H1 (cell line): ENCODE data around the gene POTED. TPM values are rescaled to one million over a fixed set of nuclear protein-coding genes. Genes with fewer than 3 reads are reported as not detected.
"Not testable (repeated sequence)": the region's sequence is repeated elsewhere in the genome, so short reads cannot be mapped to it uniquely, and the experiment has no call there.

ENCODE experiments used
- CTCF ChIA-PET: fragments of 300-600 bp; sonication (Branson Sonifier 250); formaldehyde crosslinking; loops from one replicate; lab custom pipeline; 2021; ENCODE audit not compliant: partially characterized antibody; lab: Charles Lee
- POLR2A ChIA-PET: fragments of 300-600 bp; sonication (Branson Sonifier 250); formaldehyde crosslinking; loops from one replicate; lab custom pipeline; 2021; ENCODE audit warnings: inconsistent platforms; ENCODE audit not compliant: partially characterized antibody; lab: Charles Lee
- DNase-seq, 2 experiments: peaks; one replicate each; pipeline versions ENCODE4 v3.0.0 to v3.0.0-alpha.2; 2010 to 2022; ENCODE audit warnings: low spot score in 2 of 2, low read depth in 1 of 2, mixed read lengths in 1 of 2
- FAIRE-seq: peaks from 2 replicates; lab custom pipeline; 2011; peaks lifted over from hg19 to GRCh38; lab: Jason Lieb, UNC
- H2AFZ ChIP-seq: 2 replicates; pipeline ENCODE4 v1.8.1; 2012; ENCODE audit warnings: low read length, inconsistent platforms
- H2AK5ac ChIP-seq: 2 replicates; pipeline ENCODE4 v1.6.1; 2013; ENCODE audit warnings: low read depth, low read length
- H2BK120ac ChIP-seq: replicated peaks from 2 replicates; pipeline ENCODE3; 2013; ENCODE audit warnings: low read depth, low read length, inconsistent platforms
- H2BK12ac ChIP-seq: 2 replicates; pipeline ENCODE4 v1.6.1; 2013; ENCODE audit warnings: low read depth, low read length
- H2BK15ac ChIP-seq: 2 replicates; pipeline ENCODE4 v1.6.1; 2013; ENCODE audit warnings: low read length
- H2BK20ac ChIP-seq: 2 replicates; pipeline ENCODE4 v1.6.1; 2013; ENCODE audit warnings: low read length
- H2BK5ac ChIP-seq: 2 replicates; pipeline ENCODE4 v1.6.1; 2013; ENCODE audit warnings: low read depth, low read length
- H3K14ac ChIP-seq: 2 replicates; pipeline ENCODE4 v1.6.1; 2013; ENCODE audit warnings: inconsistent platforms; ENCODE audit not compliant: insufficient read length
- H3K18ac ChIP-seq: 2 replicates; pipeline ENCODE4 v1.6.1; 2013; ENCODE audit warnings: low read length; ENCODE audit errors: extremely low read depth
- H3K23ac ChIP-seq: 2 replicates; pipeline ENCODE4 v1.6.1; 2013; ENCODE audit warnings: inconsistent platforms; ENCODE audit not compliant: insufficient read length
- H3K23me2 ChIP-seq: 2 replicates; pipeline ENCODE4 v1.6.1; 2013; ENCODE audit warnings: low read depth, low read length
- H3K27ac ChIP-seq: 2 replicates; pipeline ENCODE4 v1.6.1; 2011; ENCODE audit warnings: low read depth, low read length, inconsistent platforms
- H3K27me3 ChIP-seq, 4 experiments: replicated peaks in 1 of 4; 1 replicate in 1 of 4; 2 replicates in 3 of 4; pipeline versions ENCODE4 v1.6.1 to v1.8.1; 2011 to 2013; ENCODE audit warnings: low read length in 3 of 4, mild to moderate bottlenecking in 3 of 4, inconsistent platforms in 2 of 4, mixed read lengths in 2 of 4, moderate library complexity in 1 of 4; ENCODE audit not compliant: control insufficient read depth in 3 of 4, insufficient read depth in 3 of 4; ENCODE audit errors: extremely low read depth in 1 of 4
- H3K36me3 ChIP-seq, 4 experiments: 2 replicates each; pipeline versions ENCODE4 v1.6.1 to v1.8.1; 2011 to 2013; ENCODE audit warnings: mild to moderate bottlenecking in 4 of 4, low read length in 3 of 4, moderate library complexity in 2 of 4, control low read depth in 1 of 4, inconsistent platforms in 1 of 4; ENCODE audit not compliant: insufficient read depth in 4 of 4, control insufficient read depth in 2 of 4
- H3K4ac ChIP-seq: replicated peaks from 2 replicates; pipeline ENCODE3; 2013; ENCODE audit warnings: low read length, low read depth, mixed read lengths, inconsistent platforms; ENCODE audit not compliant: insufficient read length
- H3K4me1 ChIP-seq, 4 experiments: replicated peaks in 1 of 4; 1 replicate in 1 of 4; 2 replicates in 3 of 4; pipeline versions ENCODE4 v1.6.1 to v1.8.1; 2011 to 2013; ENCODE audit warnings: low read length in 3 of 4, inconsistent platforms in 2 of 4, mixed read lengths in 1 of 4; ENCODE audit not compliant: insufficient read depth in 4 of 4, control insufficient read depth in 3 of 4
- H3K4me2 ChIP-seq, 2 experiments: 2 replicates each; pipeline versions ENCODE4 v1.6.1 to v1.8.1; 2011 to 2013; ENCODE audit warnings: low read depth in 2 of 2, low read length in 2 of 2, control low read depth in 1 of 2, inconsistent platforms in 1 of 2, mild to moderate bottlenecking in 1 of 2; ENCODE audit not compliant: insufficient read depth in 1 of 2
- H3K4me3 ChIP-seq, 4 experiments: fragments of 200-600, 300-600 bp in 1 of 4; sonication (generic), shearing (Covaris generic), sonication (Bioruptor Twin) in 1 of 4; 2 replicates each; pipeline versions ENCODE4 v1.5.1 to v1.8.1; 2011 to 2016; ENCODE audit warnings: low read length in 4 of 4, low read depth in 3 of 4, control low read depth in 2 of 4, inconsistent platforms in 2 of 4, mild to moderate bottlenecking in 2 of 4, mixed read lengths in 1 of 4, moderate library complexity in 1 of 4; ENCODE audit not compliant: insufficient read depth in 2 of 4; ENCODE audit errors: extremely low read depth in 1 of 4
- H3K56ac ChIP-seq: replicated peaks from 2 replicates; pipeline ENCODE3; 2013; ENCODE audit warnings: low read depth, mild to moderate bottlenecking, mixed read lengths, low read length, inconsistent platforms; ENCODE audit not compliant: insufficient read length
- H3K79me1 ChIP-seq: 2 replicates; pipeline ENCODE4 v1.6.1; 2013; ENCODE audit warnings: low read depth, low read length, control low read depth
- H3K79me2 ChIP-seq, 2 experiments: 2 replicates each; pipeline versions ENCODE4 v1.6.1 to v1.8.1; 2012 to 2013; ENCODE audit warnings: low read length in 2 of 2, mild to moderate bottlenecking in 2 of 2, inconsistent platforms in 1 of 2; ENCODE audit not compliant: insufficient read depth in 2 of 2, control insufficient read depth in 1 of 2
- H3K9ac ChIP-seq, 4 experiments: replicated peaks in 1 of 4; 1 replicate in 1 of 4; 2 replicates in 3 of 4; pipeline versions ENCODE4 v1.6.1 to v1.8.1; 2011 to 2013; ENCODE audit warnings: low read depth in 3 of 4, low read length in 3 of 4, control low read depth in 2 of 4, mild to moderate bottlenecking in 2 of 4, moderate library complexity in 2 of 4, inconsistent platforms in 1 of 4; ENCODE audit errors: extremely low read depth in 1 of 4
- H3K9me3 ChIP-seq, 2 experiments: 2 replicates each; pipeline versions ENCODE4 v1.6.1 to v1.8.1; 2012 to 2013; ENCODE audit warnings: mild to moderate bottlenecking in 2 of 2, moderate library complexity in 2 of 2, control low read depth in 1 of 2, inconsistent platforms in 1 of 2, low read depth in 1 of 2, low read length in 1 of 2, mixed read lengths in 1 of 2; ENCODE audit not compliant: insufficient read depth in 2 of 2
- H4K20me1 ChIP-seq, 2 experiments: replicated peaks in 1 of 2; 2 replicates each; pipeline versions ENCODE3 to v1.8.1; 2011 to 2013; ENCODE audit warnings: inconsistent platforms in 2 of 2, low read length in 2 of 2, mild to moderate bottlenecking in 1 of 2; ENCODE audit not compliant: insufficient read depth in 2 of 2, control insufficient read depth in 1 of 2
- H4K5ac ChIP-seq: 2 replicates; pipeline ENCODE4 v1.6.1; 2013; ENCODE audit warnings: low read length, low read depth, mixed read lengths, inconsistent platforms; ENCODE audit not compliant: insufficient read length
- H4K8ac ChIP-seq: 2 replicates; pipeline ENCODE4 v1.8.0; 2013; ENCODE audit warnings: mild to moderate bottlenecking, moderate library complexity, low read length, inconsistent platforms; ENCODE audit not compliant: insufficient read depth; ENCODE audit errors: extremely low read depth
- H4K91ac ChIP-seq: replicated peaks from 2 replicates; pipeline ENCODE3; 2013; ENCODE audit warnings: low read length, mixed read lengths, inconsistent platforms; ENCODE audit not compliant: insufficient read length
- WGBS, 2 experiments: shearing (Covaris generic) in 1 of 2; methylation state at CpG; one replicate each; pipeline versions ENCODE4 v1.1.6 to v1.1.7; 2013 to 2015; ENCODE audit warnings: low lambda C conversion rate in 2 of 2, mixed read lengths in 2 of 2, inconsistent platforms in 1 of 2, low coverage in 1 of 2, missing lambda C conversion rate in 1 of 2; ENCODE audit not compliant: insufficient replicate concordance in 2 of 2, insufficient coverage in 1 of 2, insufficient read length in 1 of 2; ENCODE audit errors: extremely low coverage in 1 of 2, missing lambda C conversion rate in 1 of 2; 5-methylcytosine and 5-hydroxymethylcytosine counted together
- polyA plus RNA-seq, 7 experiments: library from polyadenylated mRNA; depleted of rRNA in 3 of 7; stranded (reverse) in 5 of 7; unstranded in 2 of 7; fragments of >200 nt in 5 of 7; fragments of 200-250 nt in 2 of 7; gene quantifications; 1 replicate in 5 of 7; 2 replicates in 1 of 7; 4 replicates in 1 of 7; pipeline versions ENCODE4 v1.2.1 to v1.2.3, GENCODE V29; 2011 to 2013; ENCODE audit warnings: missing spikeins in 2 of 7, mixed read lengths in 2 of 7
- total RNA-seq: library from RNA; stranded (reverse); fragmentation: NEBNext Ultra II Directional; extraction: Animal tissue kit (Norgen Biotek cat#: 25700); gene quantifications from 2 replicates; pipeline ENCODE4 v1.2.1, GENCODE V29; 2021

Gene POTED
- total and polyA plus RNA-seq, 2 of the 8 experiments (the other 6 are each of a cell fraction or from before 2014, with no cell fraction given) = not detected

DNA sequence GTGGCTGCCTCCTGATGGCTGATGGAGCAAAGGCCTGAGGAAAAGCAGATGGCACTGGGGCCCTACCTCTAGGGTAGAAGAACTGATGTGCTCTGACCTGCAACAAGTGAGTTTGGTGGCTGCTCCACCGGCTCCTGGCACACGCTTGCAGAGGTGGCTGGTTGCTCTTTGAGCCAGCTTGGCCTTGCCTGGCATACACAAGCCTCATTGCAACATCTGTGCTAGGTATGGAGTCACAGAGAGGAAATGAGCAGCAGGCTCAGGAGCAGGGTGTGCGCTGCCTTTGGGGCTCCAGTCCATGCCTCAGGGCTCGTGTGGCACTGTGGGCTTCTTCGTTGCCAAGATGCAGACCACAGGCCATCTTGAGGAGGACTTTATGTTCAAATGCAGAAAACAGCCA, 40.5 kb downstream of the POTED start:
- CTCF ChIA-PET = not testable (repeated sequence)

DNA sequence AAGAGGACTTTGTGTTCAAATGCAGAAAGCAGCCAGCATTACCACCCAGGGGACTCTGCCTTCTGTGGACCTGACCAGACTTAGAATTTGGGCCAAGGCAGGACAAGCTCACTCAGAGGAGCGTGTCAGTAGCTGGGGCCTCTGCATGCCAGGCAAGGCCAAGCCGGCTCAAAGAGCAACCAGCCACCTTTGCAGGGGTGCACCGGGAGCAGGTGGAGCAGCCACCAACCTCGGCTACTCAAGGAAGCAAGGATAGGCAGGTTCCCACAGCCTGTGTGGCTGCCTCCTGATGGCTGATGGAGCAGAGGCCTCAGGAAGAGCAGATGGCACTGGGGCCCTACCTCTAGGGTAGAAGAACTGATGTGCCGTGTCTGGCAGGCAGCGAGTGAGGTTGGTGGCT, 42.2 kb downstream of the POTED start:
- H2BK120ac ChIP-seq, H3K36me3 ChIP-seq, H4K91ac ChIP-seq, H4K5ac ChIP-seq, DNase-seq, H2BK15ac ChIP-seq, H4K8ac ChIP-seq, H3K4me1 ChIP-seq, H3K14ac ChIP-seq, H3K79me1 ChIP-seq, H2BK20ac ChIP-seq, H2BK5ac ChIP-seq, H3K4ac ChIP-seq, CTCF ChIA-PET, H3K27me3 ChIP-seq, H4K20me1 ChIP-seq, H2AK5ac ChIP-seq, POLR2A ChIA-PET, H3K23me2 ChIP-seq, H3K9ac ChIP-seq, H3K18ac ChIP-seq, H3K4me3 ChIP-seq, H2BK12ac ChIP-seq, H2AFZ ChIP-seq, H3K27ac ChIP-seq, H3K4me2 ChIP-seq, H3K79me2 ChIP-seq, H3K23ac ChIP-seq, FAIRE-seq, H3K56ac ChIP-seq: not testable (repeated sequence)
- WGBS, 2 experiments = 91% methylated on average over 4 of the region's 6 CpGs; no CpG with 5 or more reads in 1 of the 2 experiments
- peaks cover 0 to 20% of the 10 kb centered on the region in 2 experiments; a peak in 1 of 4 replicates for H3K9me3 ChIP-seq

More for the DNA sequence above, 40.5 kb downstream of the POTED start:
- H3K18ac ChIP-seq, H3K4ac ChIP-seq, H2AFZ ChIP-seq, H3K4me1 ChIP-seq, H4K91ac ChIP-seq, H3K79me1 ChIP-seq, H4K5ac ChIP-seq, DNase-seq, H3K27ac ChIP-seq, H2BK20ac ChIP-seq, H3K14ac ChIP-seq, H3K23me2 ChIP-seq, FAIRE-seq, H3K23ac ChIP-seq, H2BK12ac ChIP-seq, H3K4me2 ChIP-seq, H3K9ac ChIP-seq, H3K27me3 ChIP-seq, H3K4me3 ChIP-seq, H3K56ac ChIP-seq, H3K79me2 ChIP-seq, H2AK5ac ChIP-seq, H4K20me1 ChIP-seq, H3K36me3 ChIP-seq, H2BK5ac ChIP-seq, H4K8ac ChIP-seq, H2BK15ac ChIP-seq, H2BK120ac ChIP-seq, POLR2A ChIA-PET: not testable (repeated sequence)
- 83% methylated on average over 1 of the region's 5 CpGs; no CpG with 5 or more reads in 1 of the 2 experiments for WGBS, 2 experiments
- peaks cover 0 to 20% of the 10 kb centered on the region in 2 experiments; a peak in 1 of 4 replicates for H3K9me3 ChIP-seq
